Fibroblast of skin of scalp (primary cell): ENCODE measurements around the gene PHOX2B.
"Not testable (repeated sequence)": the region's sequence is repeated elsewhere in the genome, so short reads cannot be mapped to it uniquely, and the experiment has no call there.

Source experiments
- DNase-seq: peaks from one replicate; pipeline ENCODE4 v3.0.0-alpha.2; 2013

PHOX2B gene

DNA sequence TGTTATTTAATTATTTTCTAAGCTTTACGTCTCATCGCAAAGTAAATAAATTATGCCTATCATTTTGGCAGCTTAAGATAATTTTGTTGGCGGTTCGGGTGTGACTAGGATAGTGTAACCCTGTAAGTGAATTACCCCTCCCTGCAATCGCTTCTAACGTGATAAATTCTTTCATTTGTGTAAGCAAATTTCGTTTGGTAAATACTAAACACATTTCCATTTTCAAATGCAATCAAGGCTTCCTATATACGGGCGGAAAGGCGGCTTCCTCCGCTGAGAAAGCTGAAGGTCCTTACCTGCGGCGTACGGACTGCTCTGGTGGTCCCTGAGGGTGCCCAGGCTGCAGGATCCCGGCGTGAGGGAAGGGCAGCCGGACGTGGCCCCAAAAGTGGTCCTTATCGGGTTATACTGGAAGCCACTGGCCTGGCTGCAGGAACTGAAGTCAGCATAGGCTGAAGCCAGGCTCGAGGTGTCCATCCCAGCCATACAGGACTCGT, 403 bp downstream of the PHOX2B start:
- DNase-seq = no peak

DNA sequence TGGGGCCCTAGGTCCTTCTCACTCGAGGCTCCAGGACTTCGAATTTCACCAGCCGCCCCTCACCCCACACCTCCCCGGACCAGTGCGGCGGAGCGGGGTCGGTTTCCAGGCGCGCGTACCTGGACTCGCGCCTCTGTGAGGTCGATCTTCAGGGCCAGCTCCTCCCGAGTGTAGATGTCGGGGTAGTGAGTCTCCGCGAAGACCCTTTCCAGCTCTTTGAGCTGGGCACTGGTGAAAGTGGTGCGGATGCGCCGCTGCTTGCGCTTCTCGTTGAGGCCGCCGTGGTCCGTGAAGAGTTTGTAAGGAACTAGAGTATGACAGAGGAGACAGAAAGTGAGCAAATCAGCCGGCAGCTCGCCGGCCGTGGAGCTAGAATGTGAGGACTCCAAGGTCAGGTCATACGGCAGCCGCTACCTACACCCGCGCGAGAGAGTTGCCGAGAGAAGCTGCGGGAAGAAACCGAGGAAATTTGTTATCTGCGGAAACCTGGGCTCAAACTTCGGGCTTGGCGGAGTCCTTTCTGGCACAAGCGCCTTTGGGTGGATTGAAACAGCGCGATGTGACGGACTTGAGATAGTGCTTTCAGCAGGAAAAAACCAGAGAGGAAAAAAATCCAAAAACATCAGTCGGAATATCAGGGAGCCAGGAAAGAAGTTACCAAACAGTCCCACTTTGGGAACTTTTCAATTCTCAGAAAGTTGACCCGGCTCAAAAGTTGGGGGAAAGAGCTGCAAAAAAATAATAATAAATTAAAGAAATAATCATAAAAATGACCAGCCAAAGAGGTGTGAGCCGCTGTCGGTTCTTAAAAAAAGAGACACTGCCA, 1.1 kb downstream of the PHOX2B start:
- no peak for DNase-seq

DNA sequence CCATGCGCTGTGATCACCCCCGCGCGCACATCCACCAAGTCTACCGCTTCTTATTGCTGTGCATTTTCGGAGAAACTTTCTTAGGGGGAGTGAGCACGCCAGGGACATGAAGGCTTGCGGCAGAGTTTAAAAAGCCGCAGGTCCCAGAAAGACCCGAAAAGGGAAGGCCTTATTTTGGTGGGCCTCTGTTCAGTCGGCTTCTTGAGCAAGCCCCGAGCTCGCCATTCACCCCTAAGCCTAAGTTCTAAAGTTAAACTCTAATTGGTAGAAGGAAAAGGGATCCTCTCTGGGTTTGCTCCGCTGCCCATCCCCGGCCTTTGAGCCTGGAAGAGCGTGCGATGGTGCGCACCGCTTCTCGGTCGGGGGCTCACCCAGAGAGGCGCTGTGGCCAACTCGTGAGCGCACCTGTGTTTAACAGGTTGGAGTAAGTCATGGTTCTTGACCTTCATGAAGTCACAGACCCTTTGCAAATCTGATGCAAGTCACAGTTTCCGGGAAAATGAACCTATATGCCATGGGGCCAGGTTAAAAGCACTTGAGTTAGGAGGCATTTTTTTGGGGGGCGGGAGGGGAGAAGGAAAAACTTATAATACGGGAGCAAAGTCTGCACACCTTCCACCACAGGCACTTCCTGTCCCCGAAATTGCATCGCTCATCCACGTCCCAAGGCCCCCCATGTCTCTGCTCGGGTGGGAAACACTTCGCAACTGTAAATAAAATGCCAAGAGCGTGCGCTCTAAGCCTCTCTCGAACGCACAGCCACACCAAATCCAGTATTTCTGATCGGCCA, 1.9 kb downstream of the PHOX2B start:
- DNase-seq = no peak

DNA sequence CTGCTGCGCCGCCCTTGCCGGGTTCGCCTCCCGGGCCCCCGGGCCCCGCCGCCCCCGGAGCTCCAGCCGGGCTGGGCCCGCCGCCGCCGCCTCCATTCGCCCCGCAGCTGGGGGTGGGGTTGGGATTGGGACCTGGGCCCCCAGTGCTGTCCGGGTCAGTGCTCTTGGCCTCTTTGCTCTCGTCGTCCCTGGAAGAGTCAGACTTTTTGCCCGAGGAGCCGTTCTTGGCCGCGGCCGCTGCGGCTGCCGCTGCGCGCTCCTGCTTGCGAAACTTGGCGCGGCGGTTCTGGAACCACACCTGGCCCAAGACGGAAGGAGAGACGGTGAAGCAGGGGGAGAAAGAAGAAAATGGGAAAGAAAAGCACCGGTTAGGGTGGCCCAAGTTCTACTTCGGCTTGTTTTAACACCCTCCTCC, 2.5 kb downstream of the PHOX2B start:
- no peak for DNase-seq

DNA sequence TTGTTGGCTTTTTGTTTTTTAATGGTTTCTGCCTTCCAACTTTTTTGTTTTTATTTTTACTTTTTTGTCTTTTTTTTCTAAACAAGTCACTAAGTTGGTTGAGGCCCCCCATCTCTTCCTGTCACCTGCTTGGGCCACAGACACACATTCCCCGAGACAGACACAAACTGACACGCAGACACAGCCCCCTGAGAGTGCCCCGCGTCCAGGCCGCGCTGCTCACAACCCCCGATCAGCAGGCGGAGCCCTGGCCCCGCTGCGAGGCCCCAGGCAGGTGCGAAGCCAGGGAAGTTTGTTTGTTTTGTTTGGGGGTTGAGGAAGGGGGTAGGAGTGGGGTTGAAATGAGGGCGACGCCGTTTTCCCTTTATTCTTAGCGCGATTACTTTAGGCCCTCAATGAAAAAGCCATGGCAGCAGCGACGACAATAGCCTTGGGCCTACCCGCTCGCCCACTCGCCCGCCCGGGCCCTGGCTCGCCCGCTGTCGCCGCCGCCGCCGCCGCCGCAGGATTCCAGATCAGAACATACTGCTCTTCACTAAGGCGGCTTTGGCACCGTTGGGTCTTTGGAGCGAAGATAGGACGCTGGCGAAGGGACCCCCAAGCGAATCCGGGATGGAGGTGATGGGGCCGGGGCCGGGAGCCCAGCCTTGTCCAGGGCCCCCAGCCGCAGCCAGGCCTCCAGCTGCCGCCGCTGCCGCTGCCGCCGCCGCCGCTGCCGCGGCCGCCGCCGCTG, 3.1 kb downstream of the PHOX2B start:
- DNase-seq = no peak

DNA sequence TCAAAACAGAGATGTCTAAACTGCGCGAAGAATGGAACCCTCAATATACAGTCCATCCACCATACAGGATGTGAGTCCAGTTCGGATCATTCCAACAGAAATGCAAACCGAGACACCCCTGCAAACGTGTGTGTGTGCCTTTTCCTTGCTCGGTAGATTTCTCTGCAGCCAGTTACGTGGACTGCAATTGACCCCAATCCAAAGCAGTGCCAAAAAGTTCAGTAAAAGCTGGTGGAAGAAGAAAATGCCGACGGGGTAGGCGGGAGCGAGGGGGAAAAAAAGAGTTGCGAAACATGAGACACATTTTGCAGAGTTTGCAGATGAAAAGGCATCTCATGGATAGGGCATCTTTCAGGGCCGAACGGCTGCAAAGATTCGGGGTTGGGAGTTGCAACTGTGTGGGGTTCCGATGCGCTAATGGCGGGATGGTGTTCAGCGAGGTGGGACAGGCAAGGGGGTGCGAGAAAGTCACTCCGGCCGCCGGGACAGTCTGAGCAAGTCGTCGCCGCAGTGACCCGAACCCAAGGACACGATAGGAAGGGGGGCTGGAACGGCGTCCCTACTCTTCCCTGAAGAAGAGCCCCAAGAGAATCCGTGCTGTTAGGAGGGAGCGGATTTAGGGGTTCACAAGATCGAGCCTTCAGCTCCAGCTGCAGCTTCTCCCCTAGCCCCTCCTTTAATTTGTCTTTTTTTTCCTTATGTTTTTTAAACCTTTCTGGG, 3.8 kb downstream of the PHOX2B start:
- no peak for DNase-seq

DNA sequence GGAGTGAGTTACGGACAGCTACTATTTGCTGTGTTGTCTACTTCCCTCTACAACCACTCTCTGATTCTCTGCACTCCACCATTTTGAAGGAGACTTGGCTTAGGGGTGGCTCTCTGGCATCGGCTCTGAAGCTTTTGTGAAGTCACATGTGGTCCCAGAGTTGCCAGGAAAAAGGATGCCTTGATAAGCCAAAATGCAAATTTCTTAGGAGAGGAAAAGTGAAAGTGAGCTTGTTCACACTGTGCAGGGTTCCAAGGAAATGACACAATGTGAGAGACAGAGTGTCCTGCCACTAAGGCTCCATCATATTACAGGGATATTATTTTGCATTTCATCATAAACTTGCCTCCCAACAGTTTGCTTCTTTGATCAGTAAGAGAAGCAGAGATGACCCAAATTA, 7.2 kb downstream of the PHOX2B start:
- DNase-seq = no peak

DNA sequence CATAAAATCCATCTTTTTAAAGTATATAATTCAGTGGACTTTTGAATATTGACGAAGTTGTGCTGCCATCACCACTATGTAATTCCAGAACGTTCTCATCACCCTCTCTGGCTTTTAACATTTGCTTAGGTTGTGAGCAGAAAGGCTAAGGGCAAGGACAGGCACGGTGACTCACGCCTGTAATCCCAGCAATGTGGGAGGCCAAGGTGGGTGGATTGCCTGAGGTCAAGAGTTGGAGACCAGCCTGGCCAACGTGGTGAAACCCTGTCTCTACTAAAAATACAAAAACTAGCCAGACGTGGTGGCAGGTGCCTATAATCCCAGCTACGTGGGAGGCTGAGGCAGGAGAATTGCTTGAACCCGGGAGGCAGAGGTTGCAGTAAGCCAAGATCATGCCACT, 11.0 kb downstream of the PHOX2B start:
- DNase-seq = not testable (repeated sequence)

DNA sequence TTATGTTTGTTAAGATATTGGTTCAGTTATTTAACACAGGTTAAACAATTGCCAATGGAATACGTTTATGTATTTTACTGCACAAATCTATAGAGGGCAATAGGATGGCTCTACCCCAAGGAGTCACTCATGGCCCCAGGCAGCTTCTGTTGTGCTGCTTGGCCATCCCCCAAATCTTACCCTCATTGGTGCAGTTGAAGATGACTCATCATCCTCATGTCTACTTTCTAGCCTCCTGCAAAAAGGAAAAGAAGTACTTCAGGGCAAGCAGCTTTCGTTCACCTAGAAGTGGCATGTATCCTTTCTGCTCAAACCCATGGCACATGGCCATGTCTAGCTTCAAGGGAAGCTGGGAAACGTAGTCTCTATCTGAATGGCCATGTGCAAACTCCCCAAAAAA, 14.2 kb downstream of the PHOX2B start:
- no peak for DNase-seq

DNA sequence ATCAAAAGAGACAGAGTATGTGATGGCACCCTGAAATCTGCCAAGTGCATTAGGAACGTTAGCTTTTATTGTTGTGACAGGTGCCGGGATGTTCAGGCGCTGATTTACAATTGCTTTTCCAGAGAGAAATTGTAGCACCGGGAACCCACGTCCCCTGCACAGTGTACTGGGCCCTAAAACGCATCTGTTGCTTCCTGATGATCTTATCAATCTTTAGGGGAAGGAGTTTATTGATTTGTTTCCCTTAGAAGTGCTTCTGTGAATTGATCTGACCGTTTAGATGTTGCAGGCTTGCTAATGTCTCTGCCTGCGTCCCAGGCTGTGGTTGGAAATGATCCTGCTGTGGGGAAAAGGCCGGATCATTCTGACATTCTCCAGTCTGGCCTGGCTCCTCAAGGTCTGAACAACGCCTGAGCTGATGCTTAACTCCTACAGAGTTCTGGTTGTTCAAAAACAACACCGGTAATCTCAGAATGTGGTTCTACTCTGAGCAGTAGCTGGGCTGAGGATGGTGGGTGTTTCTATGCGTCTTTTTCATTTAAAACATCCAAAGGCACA, 16.9 kb downstream of the PHOX2B start:
- no peak for DNase-seq

DNA sequence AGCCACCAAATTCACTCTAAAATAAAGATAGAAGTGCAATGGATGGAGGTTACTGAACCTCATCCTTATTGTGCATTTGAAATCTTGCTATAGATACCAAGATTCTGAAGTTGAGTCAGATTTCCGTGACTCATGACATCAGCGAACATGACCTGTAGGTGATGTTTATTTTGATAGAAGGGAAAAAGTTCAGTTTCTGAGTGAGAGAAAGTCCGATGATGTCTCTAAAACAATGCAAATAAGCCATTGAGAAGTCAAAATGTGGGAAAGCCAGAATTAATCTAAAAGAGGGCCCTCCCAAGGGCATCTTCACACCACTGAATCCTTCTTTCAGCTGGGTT, 20.0 kb downstream of the PHOX2B start:
- no peak for DNase-seq

DNA sequence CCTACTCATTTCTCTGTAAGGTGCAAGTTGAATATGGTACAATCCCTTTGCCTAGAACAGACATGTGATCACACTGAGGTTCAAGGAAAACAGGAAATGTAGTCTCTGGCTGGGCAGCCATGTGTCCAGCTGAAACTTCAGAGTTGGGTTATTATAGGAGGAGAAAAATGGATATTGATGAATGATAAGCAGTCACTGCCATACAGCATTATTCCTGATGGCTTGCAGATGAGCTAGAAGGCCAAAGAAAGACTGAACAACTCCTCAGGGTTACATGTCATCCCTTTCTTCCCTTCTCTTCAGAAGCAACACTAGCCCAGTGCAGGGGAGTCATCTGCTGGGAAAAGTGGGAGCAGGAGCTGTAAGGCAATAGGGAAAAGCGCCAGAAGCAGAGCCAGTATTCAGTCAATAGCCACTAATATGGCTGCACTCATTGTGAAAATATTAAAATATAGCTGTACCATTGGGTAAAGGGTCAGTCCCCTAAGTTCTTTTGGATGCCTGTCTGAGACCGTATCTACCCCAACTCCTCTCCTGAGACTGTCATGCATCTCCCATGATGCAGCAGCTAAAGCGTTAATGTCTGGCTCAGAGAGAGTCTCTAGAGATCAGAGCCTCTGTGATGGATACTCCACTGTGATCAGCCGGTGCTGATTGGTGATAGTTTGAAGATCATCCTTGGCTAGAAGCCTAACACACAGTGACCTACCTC, 20.5 kb downstream of the PHOX2B start:
- DNase-seq = no peak

DNA sequence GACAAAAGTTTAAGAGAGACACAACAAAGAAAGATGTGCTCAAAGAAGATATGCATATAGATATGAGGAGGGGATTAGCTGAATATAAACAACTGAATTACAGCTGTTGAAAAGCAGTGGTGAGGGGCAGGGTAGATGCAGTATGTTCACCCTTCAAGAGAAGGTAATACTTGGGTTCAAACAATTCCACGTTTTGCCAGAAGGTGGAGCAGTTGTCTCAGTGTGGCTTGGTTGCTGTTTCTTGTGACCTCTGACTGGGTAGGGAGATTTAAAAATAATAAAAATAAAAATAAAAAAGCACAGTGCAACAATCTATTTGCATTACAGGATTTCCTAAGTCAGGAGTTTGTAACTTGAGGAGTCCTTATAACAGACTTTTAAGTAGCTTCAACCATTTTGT, 23.3 kb downstream of the PHOX2B start:
- no peak for DNase-seq

DNA sequence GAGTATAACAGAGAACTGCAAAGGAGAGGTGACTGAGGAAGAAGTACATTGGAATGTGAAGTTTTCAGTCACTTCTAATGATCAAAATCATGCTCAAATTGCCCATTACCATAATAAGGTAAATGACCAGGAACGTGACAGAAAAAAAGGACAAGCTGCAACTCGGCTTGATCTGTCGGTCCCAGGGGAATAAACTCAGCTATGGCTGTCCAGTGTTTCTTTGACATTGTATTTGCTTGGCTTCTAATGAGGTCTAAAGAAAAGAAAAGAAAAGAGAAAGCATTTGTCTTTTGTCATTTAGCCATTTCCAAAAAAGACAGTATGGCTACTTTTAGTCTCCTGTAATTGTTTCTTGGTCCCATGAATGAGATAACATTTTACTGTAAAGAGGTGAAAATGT, 25.2 kb downstream of the PHOX2B start:
- no peak for DNase-seq

DNA sequence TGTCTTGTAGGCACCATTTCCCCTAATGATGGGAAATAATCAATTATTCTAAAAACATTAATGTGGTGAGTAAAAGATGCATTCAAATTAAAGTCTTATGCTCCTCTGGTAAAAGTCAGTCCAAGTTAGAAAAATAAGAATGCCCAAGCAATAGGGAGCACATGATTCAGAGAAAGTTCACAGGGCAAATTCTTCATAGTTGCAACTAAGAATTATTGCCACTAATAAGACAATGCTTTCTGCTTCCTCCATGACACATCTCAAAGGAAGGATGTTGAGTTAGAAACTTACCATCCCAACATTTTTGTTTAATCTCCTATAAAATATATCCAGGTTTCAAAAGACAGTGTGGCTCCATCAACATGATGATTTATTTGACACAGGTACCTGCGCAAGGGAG, 26.3 kb downstream of the PHOX2B start:
- no peak for DNase-seq

DNA sequence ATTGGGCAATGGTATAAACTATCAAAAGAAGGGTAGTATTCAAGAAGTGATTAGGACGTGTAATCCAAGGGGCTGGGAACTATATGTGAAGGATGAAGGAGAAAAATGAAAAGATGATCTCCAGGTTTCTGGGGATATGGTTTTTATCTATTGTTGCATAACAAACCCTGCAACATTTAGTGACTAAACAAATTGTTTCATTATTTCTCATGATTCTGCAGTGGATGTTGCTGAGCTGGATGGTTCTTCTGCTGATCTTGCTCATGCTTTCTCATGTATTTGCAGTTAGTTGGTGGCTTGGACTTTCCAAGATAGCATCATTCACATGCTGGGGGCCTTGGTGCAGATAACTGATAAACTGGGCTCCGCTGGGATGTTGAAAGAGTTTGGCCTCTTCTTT, 29.1 kb downstream of the PHOX2B start:
- DNase-seq = peak; percentile 3

DNA sequence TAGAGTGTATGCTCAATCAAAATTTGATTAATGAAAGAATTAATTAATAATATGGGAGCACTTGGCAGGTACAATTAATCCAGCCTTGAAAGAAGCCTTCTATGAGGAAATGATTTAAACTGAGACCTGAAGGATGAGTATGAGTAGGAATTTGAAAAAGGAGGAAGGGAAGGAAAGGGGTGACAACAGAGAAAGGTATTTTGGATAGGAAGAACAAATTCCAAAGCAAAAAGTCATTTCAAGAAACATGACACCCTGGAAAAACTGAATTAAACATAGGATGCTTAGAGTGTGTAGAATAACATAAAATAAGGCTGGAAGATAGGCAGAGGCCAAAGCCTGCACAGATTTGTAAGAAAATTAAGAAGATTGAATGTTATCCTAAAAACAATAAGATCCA, 29.6 kb downstream of the PHOX2B start:
- DNase-seq = peak; percentile 48

DNA sequence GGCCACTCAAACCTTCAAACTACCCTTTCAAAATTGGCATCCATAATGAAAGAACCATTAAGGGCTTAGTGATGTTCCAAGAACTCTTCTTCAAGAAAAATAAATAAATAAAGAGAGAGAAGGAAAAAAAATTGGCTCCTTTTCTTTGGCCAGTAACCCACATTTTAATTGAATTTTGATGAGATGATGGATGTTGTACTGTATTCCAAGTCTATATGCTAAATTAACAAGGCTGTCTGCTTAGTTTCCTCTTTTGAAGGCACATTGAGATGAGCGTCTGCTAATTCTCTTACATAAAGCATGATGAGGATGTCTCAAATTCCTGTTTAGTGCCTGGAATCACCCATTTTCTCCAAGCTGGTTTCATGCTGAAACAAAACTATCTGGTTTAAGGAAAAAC, 33.4 kb downstream of the PHOX2B start:
- DNase-seq = no peak

DNA sequence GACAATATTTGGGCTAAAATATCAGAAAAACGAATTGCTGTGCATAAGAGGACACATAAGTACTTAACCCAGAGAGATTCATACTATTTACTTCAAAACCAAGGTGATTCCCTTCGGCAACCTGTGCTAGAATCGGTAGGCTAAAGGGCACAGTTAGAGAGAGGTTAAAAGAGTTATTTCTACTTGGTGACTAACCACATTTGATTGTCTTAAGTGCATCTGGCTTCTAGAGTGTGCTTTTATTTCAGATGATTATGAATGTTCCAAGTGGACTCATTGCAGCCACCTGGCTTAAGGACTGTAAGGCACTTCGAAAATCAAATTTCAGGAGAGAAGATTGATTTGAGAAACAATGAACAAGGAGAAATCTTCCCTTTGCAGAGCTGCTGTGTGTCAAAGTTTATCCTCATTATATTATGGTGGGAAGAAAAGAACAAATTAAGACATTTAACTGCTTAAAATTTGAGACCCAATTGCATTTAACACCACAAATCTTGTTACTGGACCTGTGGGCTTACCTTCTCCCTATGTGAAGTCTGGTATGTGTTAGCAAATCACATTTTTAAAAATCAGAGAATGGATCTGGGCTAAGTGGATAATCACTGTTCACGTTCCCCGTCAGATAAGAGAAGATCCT, 34.0 kb downstream of the PHOX2B start:
- no peak for DNase-seq

DNA sequence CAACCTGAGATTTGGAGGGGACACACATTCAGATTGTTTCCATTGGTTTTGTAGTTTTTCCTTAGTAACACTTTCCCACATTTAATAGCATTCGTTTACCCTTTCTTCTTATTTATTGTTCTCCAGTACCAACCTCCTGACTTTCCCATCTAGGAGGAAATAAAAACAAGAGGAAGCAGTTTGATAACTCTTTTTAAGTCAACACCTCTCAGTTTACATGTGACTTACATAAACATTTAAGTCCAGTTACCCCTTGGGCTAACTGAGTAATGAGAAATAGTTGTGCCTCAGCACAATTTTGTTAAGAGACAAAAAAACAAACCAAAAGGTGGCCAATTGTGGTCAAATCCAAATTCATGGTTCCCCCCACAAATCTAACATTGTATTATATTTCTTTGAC, 34.8 kb downstream of the PHOX2B start:
- no peak for DNase-seq

DNA sequence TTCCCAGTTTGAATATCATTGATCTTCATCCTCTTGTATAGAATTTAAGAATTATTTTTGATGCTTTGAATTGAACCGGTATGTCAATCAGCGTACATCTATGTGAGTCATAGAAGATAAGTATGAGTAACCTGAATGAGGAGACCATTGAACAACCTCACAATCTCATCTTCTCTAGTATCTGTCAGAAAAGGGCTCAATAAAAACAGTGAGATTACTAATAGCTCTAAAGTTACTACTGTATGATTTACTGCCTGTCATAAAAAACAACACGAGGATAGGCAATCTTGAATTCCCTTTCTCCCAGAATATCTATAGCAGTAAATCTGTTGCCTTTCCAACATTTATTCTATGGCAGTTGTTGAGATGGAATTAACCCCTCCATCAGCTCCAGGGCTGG, 36.1 kb downstream of the PHOX2B start:
- no peak for DNase-seq
